Smooth muscle cell (in vitro differentiated cells): ENCODE data around the gene MMP12. TPM values are rescaled to one million over a fixed set of nuclear protein-coding genes. Genes with fewer than 3 reads are reported as not detected.
A peak's percentile ranks its signal among the peaks of the same experiment; 100 is the strongest.
"Not testable (repeated sequence)": the region's sequence is repeated elsewhere in the genome, so short reads cannot be mapped to it uniquely, and the experiment has no call there.

ENCODE experiments used
- DNase-seq: peaks from one replicate; lab custom pipeline; 2025; ENCODE audit not compliant: unreplicated experiment; lab: John Stamatoyannopoulos, UW
- H2AFZ ChIP-seq: fragments of 200-600 bp; sonication (generic); 2 replicates; pipeline ENCODE4 v1.6.0; 2016; ENCODE audit warnings: antibody characterized with exemption, low read depth, mild to moderate bottlenecking
- H3F3A ChIP-seq: fragments of 200-600 bp; sonication (generic); 2 replicates; pipeline ENCODE4 v1.6.0; 2017; ENCODE audit warnings: antibody characterized with exemption, low read depth
- H3K27ac ChIP-seq: fragments of 200-600 bp; sonication (generic); 2 replicates; pipeline ENCODE4 v1.5.1; 2016; ENCODE audit warnings: low read depth, mild to moderate bottlenecking
- H3K27me3 ChIP-seq: fragments of 200-600 bp; sonication (generic); 2 replicates; pipeline ENCODE4 v1.6.1; 2016; ENCODE audit warnings: low read depth, mild to moderate bottlenecking
- H3K36me3 ChIP-seq: fragments of 200-600 bp; sonication (generic); 2 replicates; pipeline ENCODE4 v1.5.1; 2016; ENCODE audit warnings: low read depth
- H3K4me1 ChIP-seq: fragments of 200-600 bp; sonication (generic); 2 replicates; pipeline ENCODE4 v1.5.1; 2016; ENCODE audit warnings: low read depth
- H3K4me2 ChIP-seq: fragments of 200-600 bp; sonication (generic); 2 replicates; pipeline ENCODE4 v1.6.0; 2016; ENCODE audit warnings: mild to moderate bottlenecking
- H3K4me3 ChIP-seq: fragments of 200-600 bp; sonication (generic); 2 replicates; pipeline ENCODE4 v1.5.1; 2016; ENCODE audit warnings: mild to moderate bottlenecking
- H3K79me2 ChIP-seq: fragments of 200-600 bp; sonication (generic); 2 replicates; pipeline ENCODE4 v1.6.0; 2016; ENCODE audit warnings: low read depth, mild to moderate bottlenecking
- H3K9ac ChIP-seq: fragments of 200-600 bp; sonication (generic); 2 replicates; pipeline ENCODE4 v1.6.0; 2016; ENCODE audit warnings: low read depth
- H3K9me3 ChIP-seq: fragments of 200-600 bp; sonication (generic); replicated peaks from 2 replicates; pipeline ENCODE4 v1.5.1; 2016; ENCODE audit warnings: low read depth
- H4K20me1 ChIP-seq: fragments of 200-600 bp; sonication (generic); 2 replicates; pipeline ENCODE4 v1.6.0; 2016; ENCODE audit warnings: low read depth
- WGBS: methylation state at CpG from one replicate; pipeline ENCODE4 v1.1.7; 2016; ENCODE audit warnings: low lambda C conversion rate; 5-methylcytosine and 5-hydroxymethylcytosine counted together
- polyA plus RNA-seq: library from polyadenylated mRNA; unstranded; fragments of >200 nt; fragmentation: Nextera tagmentation; extraction: Ambion mirVana; gene quantifications from 2 replicates; pipeline ENCODE4 v1.2.1, GENCODE V29; 2016
- total RNA-seq: library from RNA; depleted of rRNA; stranded (reverse); fragments of >200 nt; gene quantifications from 2 replicates; pipeline ENCODE4 v1.2.3, GENCODE V29; 2014
- TF ChIP-seq, protein P1 (sequence below): fragments of 200-600 bp; sonication (generic); IDR thresholded peaks from 2 replicates; pipeline ENCODE4 v1.5.1; 2017; ENCODE audit warnings: borderline replicate concordance, mild to moderate bottlenecking, antibody characterized with exemption; ENCODE audit not compliant: insufficient read depth, poor library complexity, severe bottlenecking

MMP12 gene
- total and polyA plus RNA-seq, 2 experiments from 2014 or later: 0.62 to 10.7 TPM

DNA sequence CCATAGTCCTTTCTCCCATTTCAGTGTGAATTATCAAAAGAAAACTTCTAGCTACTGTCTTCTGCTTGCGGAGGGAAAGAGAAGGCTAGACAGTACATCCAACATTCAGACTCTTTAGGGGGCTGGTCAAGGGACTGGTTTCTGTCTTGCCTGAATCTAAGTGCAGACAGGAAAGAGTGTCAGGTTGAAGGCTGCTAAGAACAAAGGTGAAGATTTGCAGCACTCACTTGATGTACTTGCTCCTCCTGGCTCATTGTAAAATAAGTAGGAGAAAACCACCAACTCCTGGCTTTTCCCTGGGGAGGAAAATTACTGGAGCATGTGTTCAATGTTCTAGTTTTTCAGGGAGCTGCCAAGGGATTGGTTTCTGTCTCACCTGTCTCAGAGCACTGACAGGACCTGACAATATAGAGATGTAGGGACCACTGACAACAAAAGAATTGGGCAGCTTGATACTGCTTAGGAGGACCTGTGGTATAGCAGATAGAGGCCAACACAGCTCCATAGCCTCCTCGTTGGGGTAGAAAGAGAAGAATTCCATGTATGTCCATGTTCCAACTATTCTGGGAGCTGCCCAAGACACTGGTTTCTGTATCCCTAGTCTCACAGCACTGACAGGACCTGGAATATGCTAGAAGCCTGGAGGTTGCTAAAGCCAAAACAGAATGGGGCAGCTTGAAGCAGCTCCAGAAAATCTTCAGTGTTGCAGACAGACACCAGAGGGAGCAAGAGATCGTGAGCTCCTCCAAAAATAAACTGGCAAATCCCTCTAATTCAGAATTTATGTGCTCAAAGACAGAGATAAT lies 39.7 kb upstream of the MMP12 start:
- H3K9ac ChIP-seq: no peak overlapping the region
- H3K9me3 ChIP-seq: no peaks in the 10 kb centered on the region
- H3K27ac ChIP-seq: no peak overlapping the region
- H3K4me2 ChIP-seq: no peak overlapping the region
- TF ChIP-seq, protein P1, sequence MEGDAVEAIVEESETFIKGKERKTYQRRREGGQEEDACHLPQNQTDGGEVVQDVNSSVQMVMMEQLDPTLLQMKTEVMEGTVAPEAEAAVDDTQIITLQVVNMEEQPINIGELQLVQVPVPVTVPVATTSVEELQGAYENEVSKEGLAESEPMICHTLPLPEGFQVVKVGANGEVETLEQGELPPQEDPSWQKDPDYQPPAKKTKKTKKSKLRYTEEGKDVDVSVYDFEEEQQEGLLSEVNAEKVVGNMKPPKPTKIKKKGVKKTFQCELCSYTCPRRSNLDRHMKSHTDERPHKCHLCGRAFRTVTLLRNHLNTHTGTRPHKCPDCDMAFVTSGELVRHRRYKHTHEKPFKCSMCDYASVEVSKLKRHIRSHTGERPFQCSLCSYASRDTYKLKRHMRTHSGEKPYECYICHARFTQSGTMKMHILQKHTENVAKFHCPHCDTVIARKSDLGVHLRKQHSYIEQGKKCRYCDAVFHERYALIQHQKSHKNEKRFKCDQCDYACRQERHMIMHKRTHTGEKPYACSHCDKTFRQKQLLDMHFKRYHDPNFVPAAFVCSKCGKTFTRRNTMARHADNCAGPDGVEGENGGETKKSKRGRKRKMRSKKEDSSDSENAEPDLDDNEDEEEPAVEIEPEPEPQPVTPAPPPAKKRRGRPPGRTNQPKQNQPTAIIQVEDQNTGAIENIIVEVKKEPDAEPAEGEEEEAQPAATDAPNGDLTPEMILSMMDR: peak; percentile 60
- H3F3A ChIP-seq: no peaks in the 10 kb centered on the region
- H4K20me1 ChIP-seq: no peaks in the 10 kb centered on the region
- H3K79me2 ChIP-seq: no peaks in the 10 kb centered on the region
- no peaks in the 10 kb centered on the region for H3K36me3 ChIP-seq
- WGBS: 32% methylated on average over 3 of the region's 3 CpGs
- no peak overlapping the region for H2AFZ ChIP-seq
- no peak overlapping the region for H3K4me3 ChIP-seq
- no peak for DNase-seq
- no peaks in the 10 kb centered on the region for H3K27me3 ChIP-seq
- peaks cover 11% of the 10 kb centered on the region for H3K4me1 ChIP-seq

DNA sequence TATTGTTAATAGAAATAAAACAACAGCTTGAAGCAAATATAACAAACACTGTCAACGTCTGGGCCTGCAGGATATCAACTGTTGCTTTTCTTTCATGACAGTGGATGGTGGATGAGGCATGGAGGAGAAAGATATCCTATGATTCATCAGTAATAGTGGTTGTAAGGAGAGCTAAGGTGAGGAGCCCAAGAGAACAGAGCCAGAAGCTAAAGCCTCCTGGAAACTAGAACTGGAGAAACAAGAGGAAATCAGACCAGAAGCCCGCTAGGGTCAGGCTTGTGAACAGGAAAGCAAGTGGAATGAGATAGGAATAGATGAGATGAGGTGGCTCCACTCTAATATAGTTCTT lies 37.7 kb upstream of the MMP12 start:
- no peak overlapping the region for H3K4me2 ChIP-seq
- peak overlapping the region; percentile 84 for H3K27ac ChIP-seq
- no peaks in the 10 kb centered on the region for H3K79me2 ChIP-seq
- H4K20me1 ChIP-seq: no peaks in the 10 kb centered on the region
- peaks cover 11% of the 10 kb centered on the region for H3K4me1 ChIP-seq
- TF ChIP-seq, protein P1: no peak
- no peak overlapping the region for H3K9ac ChIP-seq
- no peak for DNase-seq
- H3K4me3 ChIP-seq: no peak overlapping the region
- H3K9me3 ChIP-seq: no peaks in the 10 kb centered on the region
- H3F3A ChIP-seq: no peaks in the 10 kb centered on the region
- H3K36me3 ChIP-seq: no peaks in the 10 kb centered on the region
- H2AFZ ChIP-seq: no peak overlapping the region
- WGBS: 69% methylated on average over 2 of the region's 2 CpGs
- no peaks in the 10 kb centered on the region for H3K27me3 ChIP-seq

DNA sequence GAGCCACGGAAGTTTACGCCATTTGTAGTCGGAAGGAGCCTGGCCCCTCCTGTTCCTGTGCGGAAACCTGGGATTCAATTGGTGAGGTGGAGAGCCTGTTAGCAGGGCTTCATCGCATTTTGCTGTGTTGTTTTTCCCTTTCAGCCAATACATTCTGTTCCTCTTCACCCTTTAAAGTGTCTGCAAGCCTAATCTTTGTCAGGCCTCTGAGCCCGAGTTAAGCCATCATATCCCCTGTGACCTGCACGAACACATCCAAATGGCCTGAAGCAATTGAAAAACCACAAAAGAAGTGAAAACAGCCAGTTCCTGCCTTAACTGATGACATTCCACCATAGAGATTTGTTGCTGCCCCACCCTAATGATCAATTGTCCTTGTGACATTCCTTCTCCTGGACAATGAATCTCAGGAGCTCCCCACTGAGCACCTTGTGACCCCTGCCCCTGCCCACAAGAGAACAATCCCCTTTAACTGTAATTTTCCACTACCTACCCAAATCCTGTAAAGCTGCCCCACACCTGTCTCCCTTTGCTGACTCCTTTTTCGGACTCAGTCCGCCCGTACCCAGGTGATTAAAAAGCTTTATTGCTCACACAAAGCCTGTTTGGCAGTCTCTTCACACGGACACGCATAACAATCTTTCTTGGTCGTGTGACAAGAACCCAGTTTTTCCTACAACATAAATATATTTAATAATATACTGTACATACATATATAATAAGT lies 37.1 kb upstream of the MMP12 start:
- no peaks in the 10 kb centered on the region for H3K27me3 ChIP-seq
- H2AFZ ChIP-seq: no peak overlapping the region
- H3K9me3 ChIP-seq: no peaks in the 10 kb centered on the region
- 77% methylated on average over 13 of the region's 13 CpGs for WGBS
- H3K4me2 ChIP-seq: no peak overlapping the region
- H3K36me3 ChIP-seq: no peaks in the 10 kb centered on the region
- TF ChIP-seq, protein P1: no peak
- no peak overlapping the region for H3K4me3 ChIP-seq
- H3K4me1 ChIP-seq: peaks cover 11% of the 10 kb centered on the region
- peak overlapping the region; percentile 84 for H3K27ac ChIP-seq
- no peaks in the 10 kb centered on the region for H3F3A ChIP-seq
- no peak for DNase-seq
- no peaks in the 10 kb centered on the region for H3K79me2 ChIP-seq
- no peaks in the 10 kb centered on the region for H4K20me1 ChIP-seq
- H3K9ac ChIP-seq: no peak overlapping the region

DNA sequence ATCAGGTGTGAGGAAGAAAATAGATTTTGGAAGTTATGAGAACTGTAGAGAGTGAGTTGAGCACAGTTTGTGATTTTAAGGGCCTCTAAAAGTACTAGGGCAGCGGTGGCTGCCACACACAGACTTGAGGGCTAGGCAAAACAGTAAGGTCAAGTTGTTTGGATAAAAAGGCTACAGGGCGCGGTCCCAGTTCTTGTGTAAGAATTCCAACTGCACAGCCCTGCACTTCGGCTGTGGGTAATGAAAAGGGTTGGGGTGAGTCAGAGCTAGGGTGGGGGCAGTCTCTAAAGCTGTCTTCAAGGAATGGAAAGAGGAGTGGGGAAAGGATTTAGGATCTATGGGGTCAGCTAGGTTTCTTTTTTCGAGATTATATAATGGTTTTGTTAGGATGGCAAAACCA lies 31.1 kb upstream of the MMP12 start:
- not testable (repeated sequence) for H3K27ac ChIP-seq, H3K9me3 ChIP-seq, DNase-seq, H4K20me1 ChIP-seq, H3K4me3 ChIP-seq, H3K36me3 ChIP-seq, H3K4me1 ChIP-seq, H3K27me3 ChIP-seq, H3K9ac ChIP-seq, H3K4me2 ChIP-seq, H3K79me2 ChIP-seq, H2AFZ ChIP-seq, H3F3A ChIP-seq
- WGBS: 50% methylated on average over 5 of the region's 5 CpGs

DNA sequence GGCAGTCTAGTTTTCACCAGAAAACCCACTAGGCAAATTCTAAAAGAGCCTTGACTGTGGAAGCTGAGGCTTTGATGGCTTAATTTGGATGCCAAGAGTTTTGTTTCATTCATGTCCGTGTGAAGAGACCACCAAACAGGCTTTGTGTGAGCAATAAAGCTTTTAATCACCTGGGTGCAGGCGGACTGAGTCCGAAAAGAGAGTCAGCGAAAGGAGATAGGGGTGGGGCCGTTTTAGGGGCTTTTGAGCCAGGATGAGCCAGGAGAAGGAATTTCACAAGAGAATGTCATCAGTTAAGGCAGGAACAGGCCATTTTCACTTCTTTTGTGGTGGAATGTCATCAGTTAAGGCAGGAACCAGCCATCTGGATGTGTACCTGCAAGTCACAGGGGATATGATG lies 29.1 kb upstream of the MMP12 start:
- H3K36me3 ChIP-seq, H2AFZ ChIP-seq, H3K9ac ChIP-seq, H3K79me2 ChIP-seq, H3K4me3 ChIP-seq, DNase-seq, H3K9me3 ChIP-seq, H4K20me1 ChIP-seq, H3K27me3 ChIP-seq, H3F3A ChIP-seq, H3K4me1 ChIP-seq, H3K4me2 ChIP-seq, H3K27ac ChIP-seq: not testable (repeated sequence)
- WGBS: 61% methylated on average over 5 of the region's 5 CpGs
